Measurements from ENCODE around the gene DENND1C. TPM values are rescaled to one million over a fixed set of nuclear protein-coding genes. Genes with fewer than 3 reads are reported as not detected.

DENND1C gene
- total RNA-seq, 1 experiment from 2014 or later = 3.5 TPM

GRCh38 chr19:6491802-6492592, 10.4 kb upstream of the DENND1C start:
- H3K4me3 Mint-ChIP-seq (ENCODE audit: unreplicated experiment) = no peak overlapping the region
- no peak overlapping the region for H3K27ac Mint-ChIP-seq (ENCODE audit: unreplicated experiment)
- H3K4me3 ChIP-seq (ENCODE audit: low read depth, low read length) = no peak overlapping the region
- peaks cover 3% of the 10 kb centered on the region for H3K27me3 Mint-ChIP-seq (ENCODE audit: insufficient read depth, unreplicated experiment)
- DNase-seq = no peak
- H3K9me3 ChIP-seq = no peaks in the 10 kb centered on the region
- TF ChIP-seq CTCF (IDR thresholded peaks at IDR 0.05; ENCODE audit: insufficient read depth in 1 of 2, low read depth in 1 of 2, low read length in 1 of 2, severe bottlenecking in 1 of 2, unreplicated experiment in 1 of 2) = no peak
- H3K27me3 ChIP-seq (replicated peaks; ENCODE audit: control insufficient read depth, insufficient read depth, low read length) = no peaks in the 10 kb centered on the region
- no TSS peak for BruUV-seq (replicated peaks)
- H3K36me3 ChIP-seq (ENCODE audit: control insufficient read depth, insufficient read depth, low read length) = no peaks in the 10 kb centered on the region
- intact Hi-C loops (cut with micrococcal nuclease; ENCODE audit: unreplicated experiment) = no loop called here
- peaks cover 15% of the 10 kb centered on the region for H3K4me1 Mint-ChIP-seq (ENCODE audit: low read depth, unreplicated experiment)
- CTCF ChIA-PET = no interaction called here
- POLR2A ChIA-PET = no interaction called here
- no peaks in the 10 kb centered on the region for H3K36me3 Mint-ChIP-seq (ENCODE audit: insufficient read depth, unreplicated experiment)
- no peaks in the 10 kb centered on the region for H3K4me1 ChIP-seq
- H3K9me3 Mint-ChIP-seq (ENCODE audit: unreplicated experiment) = no peaks in the 10 kb centered on the region

GRCh38 chr19:6490134-6490533, 8.5 kb upstream of the DENND1C start:
- no peaks in the 10 kb centered on the region for H3K27me3 ChIP-seq (replicated peaks; ENCODE audit: control insufficient read depth, insufficient read depth, low read length)
- H3K36me3 ChIP-seq (ENCODE audit: control insufficient read depth, insufficient read depth, low read length) = no peaks in the 10 kb centered on the region
- no peak for TF ChIP-seq CTCF (IDR thresholded peaks at IDR 0.05; ENCODE audit: insufficient read depth in 1 of 2, low read depth in 1 of 2, low read length in 1 of 2, severe bottlenecking in 1 of 2, unreplicated experiment in 1 of 2)
- H3K9me3 ChIP-seq = no peaks in the 10 kb centered on the region
- DNase-seq = no peak
- Mint-ChIP-seq H3K9me3 (ENCODE audit: unreplicated experiment) (no peaks in the 10 kb centered on the region), H3K36me3 (ENCODE audit: insufficient read depth, unreplicated experiment) (no peaks in the 10 kb centered on the region), H3K27me3 (ENCODE audit: insufficient read depth, unreplicated experiment) (peaks cover 3% of the 10 kb centered on the region), H3K4me1 (ENCODE audit: low read depth, unreplicated experiment) (peaks cover 15% of the 10 kb centered on the region), H3K4me3 (ENCODE audit: unreplicated experiment) (peak overlapping the region; percentile 34), H3K27ac (ENCODE audit: unreplicated experiment) (no peak overlapping the region)
- intact Hi-C loops (cut with micrococcal nuclease; ENCODE audit: unreplicated experiment) = no loop called here
- CTCF ChIA-PET = interaction anchor here (1.2 kb wide), 1 partner anchor 14 kb away, joined by 4 read pairs; no protein-coding TSS in a partner anchor
- POLR2A ChIA-PET = no interaction called here
- H3K4me1 ChIP-seq = no peaks in the 10 kb centered on the region
- no TSS peak for BruUV-seq (replicated peaks)
- no peak overlapping the region for H3K4me3 ChIP-seq (ENCODE audit: low read depth, low read length)

GRCh38 chr19:6489278-6490061, 7.9 kb upstream of the DENND1C start:
- Mint-ChIP-seq H3K27me3 (ENCODE audit: insufficient read depth, unreplicated experiment) (peaks cover 3% of the 10 kb centered on the region), H3K27ac (ENCODE audit: unreplicated experiment) (no peak overlapping the region), H3K4me3 (ENCODE audit: unreplicated experiment) (no peak overlapping the region), H3K4me1 (ENCODE audit: low read depth, unreplicated experiment) (peaks cover 11% of the 10 kb centered on the region), H3K36me3 (ENCODE audit: insufficient read depth, unreplicated experiment) (no peaks in the 10 kb centered on the region), H3K9me3 (ENCODE audit: unreplicated experiment) (no peaks in the 10 kb centered on the region)
- no peaks in the 10 kb centered on the region for H3K36me3 ChIP-seq (ENCODE audit: control insufficient read depth, insufficient read depth, low read length)
- ChIA-PET CTCF (interaction anchor here (1.2 kb wide), 1 partner anchor 13 kb away, joined by 4 read pairs; no protein-coding TSS in a partner anchor), POLR2A (no interaction called here)
- intact Hi-C loops (cut with micrococcal nuclease; ENCODE audit: unreplicated experiment) = no loop called here
- BruUV-seq (replicated peaks) = no TSS peak
- no peaks in the 10 kb centered on the region for H3K4me1 ChIP-seq
- H3K9me3 ChIP-seq = no peaks in the 10 kb centered on the region
- DNase-seq = no peak
- no peak for TF ChIP-seq CTCF (IDR thresholded peaks at IDR 0.05; ENCODE audit: insufficient read depth in 1 of 2, low read depth in 1 of 2, low read length in 1 of 2, severe bottlenecking in 1 of 2, unreplicated experiment in 1 of 2)
- H3K4me3 ChIP-seq (ENCODE audit: low read depth, low read length) = no peak overlapping the region
- no peaks in the 10 kb centered on the region for H3K27me3 ChIP-seq (replicated peaks; ENCODE audit: control insufficient read depth, insufficient read depth, low read length)

Measured in Caco-2 (cell line).